Measurements from ENCODE around the gene TIMM13. TPM values are rescaled to one million over a fixed set of nuclear protein-coding genes. Genes with fewer than 3 reads are reported as not detected.
A peak's percentile ranks its signal among the peaks of the same experiment; 100 is the strongest.

Gene TIMM13
- total RNA-seq, 2 donors from 2014 or later = 52.0 to 52.3 TPM

DNA sequence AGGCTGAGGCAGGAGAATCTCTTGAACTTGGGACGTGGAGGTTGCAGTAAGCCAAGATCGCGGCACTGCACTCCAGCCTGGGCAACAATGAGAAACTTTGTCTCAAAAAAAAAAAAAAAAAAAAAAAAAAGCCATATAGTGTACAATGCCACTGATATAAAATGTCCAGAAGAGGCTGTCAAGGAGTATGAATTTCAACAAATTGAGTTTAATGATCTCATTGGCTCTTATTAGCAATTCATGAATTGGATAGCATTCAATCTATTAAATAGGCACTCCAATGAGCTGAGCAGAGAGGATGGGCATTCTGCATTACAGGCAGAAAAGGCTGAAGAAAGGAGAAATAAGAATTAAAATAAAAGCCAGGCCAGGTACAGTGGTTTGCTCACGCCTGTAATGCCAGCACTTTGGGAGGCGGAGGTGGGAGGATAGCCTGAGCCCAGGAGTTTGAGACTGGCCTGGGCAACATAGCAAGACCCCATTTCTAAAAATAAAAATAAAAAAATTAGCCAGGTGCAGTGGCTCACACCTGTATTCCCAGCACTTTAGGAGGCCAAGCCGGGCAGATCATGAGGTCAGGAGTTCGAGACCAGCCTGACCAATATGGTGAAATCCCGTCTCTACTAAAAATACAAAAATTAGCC is 30.1 kb upstream of the TIMM13 start:
- Histone ChIP-seq H3K27me3 (replicated peaks; ENCODE audit: insufficient read depth) (no peaks in the 10 kb centered on the region), H3K4me3 (peak overlapping the region in 1 of 2 donors; percentile 23), H3K36me3 (no peaks in the 10 kb centered on the region), H3K27ac (peak overlapping the region; percentile 70 to 72), H3K9me3 (no peaks in the 10 kb centered on the region), H3K4me1 (replicated peaks) (peaks cover 11% of the 10 kb centered on the region)
- no peak for DNase-seq (ENCODE audit: low spot score)
- TF ChIP-seq POLR2A (IDR thresholded peaks at IDR 0.05) = no peak
- TF ChIP-seq CTCF (IDR thresholded peaks at IDR 0.05) = no peak
- no peak for TF ChIP-seq POLR2AphosphoS5 (IDR thresholded peaks at IDR 0.05)
- 90% methylated on average over 8 of the region's 8 CpGs for WGBS
- intact Hi-C loops (cut with DNase I) = no loop called here

DNA sequence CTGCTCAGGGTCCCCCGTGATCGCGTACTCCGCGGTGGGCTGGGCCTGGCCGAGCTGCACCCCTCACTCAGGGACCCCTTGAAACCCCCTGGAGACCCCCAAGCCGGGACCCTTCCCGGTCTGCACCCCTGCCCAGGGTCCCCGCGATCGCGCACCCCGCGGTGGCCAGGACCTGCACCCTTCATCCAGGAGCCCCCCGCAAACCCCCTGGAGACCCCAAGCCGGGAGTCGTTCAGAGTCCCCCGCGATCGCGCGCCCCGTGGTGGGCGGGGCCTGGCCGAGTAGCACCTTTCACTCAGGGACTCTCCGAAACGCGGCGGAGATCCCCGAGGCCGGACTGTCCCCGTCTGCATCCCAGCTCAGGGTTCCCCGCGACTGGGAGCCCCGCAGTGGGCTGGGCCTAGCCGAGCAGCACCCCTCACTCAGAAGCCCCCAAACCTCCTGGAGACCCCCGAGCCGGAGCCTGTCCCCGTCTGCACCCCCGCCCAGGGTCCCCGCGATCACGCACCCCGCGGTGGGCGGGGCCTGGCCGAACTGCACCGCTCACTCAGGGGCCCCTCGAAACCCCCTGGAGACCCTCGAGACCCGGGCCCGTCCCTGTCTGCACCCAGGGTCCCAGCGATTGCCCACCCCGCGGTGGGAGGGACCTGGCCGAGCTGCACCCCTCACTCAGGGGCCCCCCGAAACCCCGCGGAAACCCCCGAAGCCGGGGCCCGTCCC is 28.6 kb upstream of the TIMM13 start:
- intact Hi-C loops (cut with DNase I) = no loop called here
- Histone ChIP-seq H3K9me3 (no peaks in the 10 kb centered on the region), H3K4me1 (replicated peaks) (no peaks in the 10 kb centered on the region), H3K27me3 (replicated peaks; ENCODE audit: insufficient read depth) (no peaks in the 10 kb centered on the region), H3K27ac (peak overlapping the region; percentile 36 to 63), H3K36me3 (no peaks in the 10 kb centered on the region), H3K4me3 (peak overlapping the region; percentile 93 to 94)
- WGBS = under 1% methylated on average over 47 of the region's 62 CpGs
- no peak for DNase-seq (ENCODE audit: low spot score)
- TF ChIP-seq POLR2A (IDR thresholded peaks at IDR 0.05) (no peak), CTCF (IDR thresholded peaks at IDR 0.05) (no peak), POLR2AphosphoS5 (IDR thresholded peaks at IDR 0.05) (no peak)

- Histone ChIP-seq H3K36me3 (no peaks in the 10 kb centered on the region), H3K4me3 (peak overlapping the region; percentile 93 to 94), H3K27ac (peak overlapping the region in 1 of 2 donors; percentile 63), H3K27me3 (replicated peaks; ENCODE audit: insufficient read depth) (no peaks in the 10 kb centered on the region), H3K4me1 (replicated peaks) (no peaks in the 10 kb centered on the region), H3K9me3 (no peaks in the 10 kb centered on the region)
- WGBS = 69% methylated on average over 14 of the region's 14 CpGs
- intact Hi-C loops (cut with DNase I) = no loop called here
- TF ChIP-seq CTCF (IDR thresholded peaks at IDR 0.05) (no peak), POLR2AphosphoS5 (IDR thresholded peaks at IDR 0.05) (no peak), POLR2A (IDR thresholded peaks at IDR 0.05) (no peak)
- DNase-seq (ENCODE audit: low spot score) = no peak
Measured at GRCh38 chr19:2454962-2455850, 27.8 kb upstream of the TIMM13 start.

- TF ChIP-seq POLR2AphosphoS5 (IDR thresholded peaks at IDR 0.05) = no peak
- TF ChIP-seq CTCF (IDR thresholded peaks at IDR 0.05) = no peak
- TF ChIP-seq POLR2A (IDR thresholded peaks at IDR 0.05) = no peak
- Histone ChIP-seq H3K9me3 (no peaks in the 10 kb centered on the region), H3K4me3 (no peak overlapping the region), H3K27ac (no peak overlapping the region), H3K36me3 (no peaks in the 10 kb centered on the region), H3K27me3 (replicated peaks; ENCODE audit: insufficient read depth) (no peaks in the 10 kb centered on the region), H3K4me1 (replicated peaks) (no peaks in the 10 kb centered on the region)
- WGBS = 91% methylated on average over 19 of the region's 19 CpGs
- no peak for DNase-seq (ENCODE audit: low spot score)
- intact Hi-C loops (cut with DNase I) = no loop called here
Measured at GRCh38 chr19:2454199-2454961, 27.0 kb upstream of the TIMM13 start.
